LNCAP (cell line): ENCODE measurements around the gene AJAP1.

Experiments
- CTCF ChIP-seq: fragments of 450-650 bp; IDR thresholded peaks from 2 replicates; pipeline ENCODE4 v1.5.1; 2017; ENCODE audit warnings: mild to moderate bottlenecking

The AJAP1 gene

GRCh38 chr1:4656533-4657140 is 2.2 kb downstream of the AJAP1 start:
- TF ChIP-seq CTCF: peak; percentile 28; the same call in 1 of the 2 replicates

GRCh38 chr1:4657244-4657789 is 2.9 kb downstream of the AJAP1 start:
- TF ChIP-seq CTCF: no peak

- TF ChIP-seq CTCF: no peak
These were observed 3.6 kb downstream of the AJAP1 start for GRCh38 chr1:4657960-4658541.

DNA sequence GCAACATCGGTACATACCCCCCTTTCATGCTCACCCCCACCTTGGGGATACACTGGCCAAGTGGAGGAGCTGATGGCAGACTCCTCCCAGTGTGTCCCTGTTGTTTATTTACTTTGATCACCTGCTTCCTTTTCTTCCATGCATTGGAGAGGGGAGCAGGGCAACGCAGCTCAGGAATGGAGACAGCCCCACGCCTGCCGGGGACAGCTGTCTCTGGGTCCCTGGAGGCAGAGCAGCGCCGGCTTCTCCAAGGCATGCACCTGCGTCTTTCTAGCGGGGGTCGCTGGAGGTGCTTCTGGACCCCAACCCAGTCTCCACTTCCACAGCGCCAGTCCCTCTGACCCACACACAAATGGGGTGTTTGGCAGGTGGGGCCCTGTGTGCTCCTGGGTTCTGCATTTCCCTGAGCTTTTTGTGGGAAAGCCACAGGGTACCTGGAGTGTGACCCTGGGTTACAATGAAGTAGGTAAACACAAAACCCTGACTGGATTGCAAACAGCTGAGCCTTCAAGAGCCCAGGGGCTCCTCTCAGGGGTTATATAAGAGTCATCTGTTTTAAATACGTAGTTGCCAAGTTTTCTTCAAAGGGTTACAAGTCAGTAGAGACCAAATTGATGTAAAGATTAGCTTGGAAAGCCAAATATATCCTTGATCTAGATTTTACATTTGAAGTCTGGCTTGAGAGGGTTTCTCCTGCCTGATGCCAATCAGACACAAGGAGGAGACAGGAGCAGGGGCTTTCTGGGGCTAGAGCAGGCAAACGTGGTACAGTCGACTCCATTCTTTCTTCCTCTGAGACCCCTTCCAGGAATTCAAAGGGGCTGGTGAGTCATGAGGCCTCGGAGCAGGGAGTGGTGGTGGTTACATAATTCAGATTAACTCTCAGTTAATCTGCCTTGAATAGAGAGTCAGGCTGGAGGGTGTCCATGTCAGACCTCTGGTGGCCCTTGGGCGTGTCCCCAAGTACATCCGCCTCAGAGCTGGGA is 4.5 kb downstream of the AJAP1 start:
- no peak for TF ChIP-seq CTCF

DNA sequence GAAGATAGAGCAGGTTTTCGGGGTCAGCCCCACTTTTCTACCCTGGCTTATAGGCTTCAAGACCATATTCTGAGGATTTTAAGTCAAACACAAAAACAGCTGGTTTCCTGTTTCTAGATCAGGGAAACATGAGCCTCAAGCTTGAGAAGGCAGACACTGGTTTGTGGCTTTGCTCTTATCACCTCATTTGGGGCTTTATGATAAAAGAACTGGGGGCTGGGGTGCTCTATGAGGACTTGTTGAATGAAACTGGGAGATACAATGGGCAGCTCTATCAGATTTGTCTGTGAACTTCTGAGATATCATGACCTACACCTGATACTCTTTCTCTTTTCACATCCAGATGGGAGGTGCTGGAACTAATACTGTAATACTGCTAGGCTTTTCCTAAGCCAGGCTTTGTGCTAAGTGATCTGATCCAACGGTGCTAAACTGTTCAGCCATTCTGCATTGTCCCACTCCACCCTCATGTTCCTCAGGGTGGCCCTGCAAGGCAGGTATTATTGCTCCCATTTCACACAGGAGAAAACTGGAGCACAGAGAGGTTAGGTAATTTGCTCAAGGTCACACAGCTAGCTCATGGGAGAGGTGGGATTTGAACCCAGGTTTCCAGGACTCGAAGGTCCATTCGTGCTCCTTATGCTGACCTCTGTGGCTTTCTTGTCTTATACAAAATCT is 6.6 kb downstream of the AJAP1 start:
- no peak for TF ChIP-seq CTCF

- TF ChIP-seq CTCF: no peak
These were observed 7.1 kb downstream of the AJAP1 start for GRCh38 chr1:4661595-4661917.

GRCh38 chr1:4662168-4662567 is 7.8 kb downstream of the AJAP1 start:
- no peak for TF ChIP-seq CTCF
